HG03571 (cell line): Measurements from ENCODE around the gene SLC35A5.
"Not testable (repeated sequence)": the region's sequence is repeated elsewhere in the genome, so short reads cannot be mapped to it uniquely, and the experiment has no call there.

Experiments
- ATAC-seq: cut with Tn5 transposase; IDR thresholded peaks from one replicate; pipeline ENCODE4 v1.9.1; 2021; ENCODE audit not compliant: unreplicated experiment

Gene SLC35A5, protein sequence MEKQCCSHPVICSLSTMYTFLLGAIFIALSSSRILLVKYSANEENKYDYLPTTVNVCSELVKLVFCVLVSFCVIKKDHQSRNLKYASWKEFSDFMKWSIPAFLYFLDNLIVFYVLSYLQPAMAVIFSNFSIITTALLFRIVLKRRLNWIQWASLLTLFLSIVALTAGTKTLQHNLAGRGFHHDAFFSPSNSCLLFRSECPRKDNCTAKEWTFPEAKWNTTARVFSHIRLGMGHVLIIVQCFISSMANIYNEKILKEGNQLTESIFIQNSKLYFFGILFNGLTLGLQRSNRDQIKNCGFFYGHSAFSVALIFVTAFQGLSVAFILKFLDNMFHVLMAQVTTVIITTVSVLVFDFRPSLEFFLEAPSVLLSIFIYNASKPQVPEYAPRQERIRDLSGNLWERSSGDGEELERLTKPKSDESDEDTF

DNA sequence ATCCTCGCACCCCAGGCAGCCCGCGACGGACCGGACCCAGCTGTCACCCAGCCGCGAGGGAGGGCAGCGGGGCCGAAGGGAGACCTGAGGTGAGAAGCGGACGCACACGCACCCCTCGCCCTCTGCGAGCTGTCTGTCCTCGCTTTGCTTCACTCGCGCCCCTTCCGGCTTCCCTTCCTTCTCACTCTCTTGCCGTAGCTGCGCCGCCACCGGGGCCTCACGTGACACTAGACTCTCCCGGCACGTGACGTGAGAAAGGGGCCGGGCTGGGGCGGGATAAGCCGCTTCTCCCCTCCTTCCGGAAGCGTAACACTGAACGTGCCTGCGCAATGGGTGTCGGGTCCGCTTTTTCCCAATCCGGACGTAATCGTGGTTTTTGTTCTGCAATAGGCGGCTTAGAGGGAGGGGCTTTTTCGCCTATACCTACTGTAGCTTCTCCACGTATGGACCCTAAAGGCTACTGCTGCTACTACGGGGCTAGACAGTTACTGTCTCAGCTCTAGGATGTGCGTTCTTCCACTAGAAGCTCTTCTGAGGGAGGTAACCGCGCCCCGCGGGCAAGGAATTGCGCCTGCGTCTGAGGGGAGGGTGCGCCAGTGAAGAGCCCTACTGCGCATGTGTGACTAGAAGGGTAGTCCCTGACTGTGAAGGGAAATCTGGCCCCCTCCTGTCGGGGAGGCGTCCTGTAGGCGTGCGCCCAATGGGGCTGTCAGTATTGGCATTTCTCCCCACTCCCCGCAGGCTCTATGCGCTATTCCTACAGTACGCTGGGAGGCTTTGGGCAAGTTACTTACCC lies at the start of gene SLC35A5, which contains the start of gene ATG3:
SLC35A5 (plus strand) TSS at position 312 of the 796 bp plus-strand sequence. CDS start 1,359 bp downstream, outside the sequence.
ATG3 (minus strand) TSS at position 229 of the 796 bp plus-strand sequence. CDS start 434 bp downstream, outside the sequence.
- peak; percentile 83 for ATAC-seq

DNA sequence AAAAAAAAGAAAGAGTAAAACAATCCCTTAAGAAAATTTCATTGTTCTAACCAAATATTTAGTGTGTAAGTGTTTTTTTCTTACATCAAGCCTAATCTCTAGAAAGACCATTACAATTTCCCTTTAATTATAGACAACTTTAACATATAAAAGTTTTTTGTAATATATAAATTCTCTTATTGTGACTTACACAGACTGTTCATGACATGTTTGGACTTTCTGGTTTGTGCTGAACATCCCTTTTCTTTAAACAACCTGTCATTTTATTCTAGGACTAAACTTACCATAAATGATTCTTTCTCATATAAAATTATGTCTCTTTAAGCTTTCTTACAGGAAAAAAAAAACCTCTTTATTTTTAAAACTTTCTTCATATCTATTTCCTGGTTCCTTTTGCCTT lies 49.5 kb upstream of the SLC35A5 start:
- no peak for ATAC-seq

DNA sequence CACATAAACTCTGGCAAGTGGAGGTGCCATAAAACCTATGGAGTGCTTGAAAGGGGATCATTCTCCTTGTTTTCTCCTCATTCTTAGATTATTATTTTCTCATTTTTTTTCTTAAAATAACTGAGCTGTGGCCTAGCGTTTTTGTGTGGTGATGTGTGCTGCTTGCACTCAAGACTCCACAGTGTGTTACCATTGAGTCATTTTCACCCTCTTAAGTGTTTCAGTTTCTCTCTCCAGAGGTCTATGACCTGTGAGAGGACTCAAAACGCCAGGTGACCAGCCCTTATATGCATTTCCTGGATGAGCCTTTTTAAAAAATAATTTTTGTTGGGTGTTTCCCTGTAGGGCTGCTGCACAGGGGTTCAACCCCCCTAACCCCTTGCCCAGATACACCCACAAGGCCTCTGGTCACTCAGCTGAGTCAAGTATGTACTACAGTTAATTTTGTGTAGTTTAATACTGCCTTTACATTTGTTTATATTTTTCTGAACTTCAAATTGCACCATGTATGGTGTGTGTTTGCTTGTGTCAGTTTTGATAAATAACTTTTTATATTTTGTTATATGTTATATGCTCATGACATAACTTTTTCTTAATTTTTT lies 47.2 kb upstream of the SLC35A5 start:
- ATAC-seq: peak; percentile 99

DNA sequence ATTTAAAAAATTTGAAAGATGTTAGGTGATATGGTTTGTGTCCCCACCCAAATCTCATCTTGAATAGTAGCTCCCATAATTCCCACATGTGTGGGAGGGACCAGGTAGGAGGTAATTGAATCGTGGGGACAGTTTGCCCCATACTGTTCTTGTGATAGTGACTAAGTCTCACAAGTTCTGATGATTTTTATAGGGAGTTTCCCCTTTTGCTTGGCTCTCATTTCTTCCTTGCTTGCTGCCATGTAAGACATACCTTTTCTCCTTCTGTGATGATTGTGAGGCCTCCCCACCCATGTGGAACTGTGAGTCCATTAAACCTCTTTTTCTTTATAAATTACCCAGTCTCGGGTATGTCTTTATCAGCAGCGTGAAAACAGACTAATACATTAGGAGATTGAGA lies 42.9 kb upstream of the SLC35A5 start:
- not testable (repeated sequence) for ATAC-seq

DNA sequence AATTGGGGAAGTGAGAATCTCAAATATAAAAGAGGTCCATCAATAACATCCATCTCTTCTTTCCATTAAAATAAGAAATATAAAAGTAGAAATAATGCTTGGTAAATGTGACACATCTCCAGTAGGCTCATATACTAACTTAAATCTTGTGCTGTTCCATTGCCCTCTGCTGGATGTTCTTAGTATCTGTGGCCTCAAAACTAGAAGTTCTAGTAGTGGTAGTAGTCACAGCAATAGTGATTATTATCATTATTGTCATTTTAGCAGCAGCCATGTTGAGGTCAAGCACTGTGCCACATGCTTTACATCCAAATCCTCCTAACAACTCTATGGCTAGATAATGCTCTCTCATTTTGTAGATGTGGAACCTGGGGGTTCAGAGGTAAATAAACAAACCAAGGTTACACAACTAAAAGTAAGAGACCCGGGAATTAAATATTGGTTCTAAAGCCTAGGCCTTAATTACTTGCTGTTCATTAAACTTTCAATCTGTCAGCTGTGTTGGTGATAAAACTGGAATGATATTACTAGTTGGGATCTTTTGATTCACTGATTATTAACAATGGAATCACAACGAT lies 42.3 kb upstream of the SLC35A5 start:
- peak; percentile 35 for ATAC-seq

DNA sequence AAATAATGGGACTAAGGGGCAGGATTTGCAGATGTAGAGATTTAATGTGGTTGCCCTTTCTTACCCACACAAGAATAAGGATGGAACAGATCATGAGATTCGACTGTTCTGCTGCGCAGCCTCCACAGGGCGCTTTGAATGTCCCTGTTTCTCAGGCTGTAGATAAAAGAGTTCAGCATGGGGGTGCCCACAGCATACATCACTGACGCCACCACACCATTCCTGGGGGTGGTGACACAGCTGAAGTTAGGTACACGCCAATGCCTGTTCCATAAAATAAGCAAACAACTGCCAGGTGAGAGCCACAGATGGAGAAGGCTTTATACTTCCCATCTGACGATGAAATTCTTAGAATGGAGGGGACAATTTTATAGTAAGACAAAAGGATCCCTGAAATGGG lies 37.7 kb upstream of the SLC35A5 start:
- ATAC-seq: not testable (repeated sequence)

DNA sequence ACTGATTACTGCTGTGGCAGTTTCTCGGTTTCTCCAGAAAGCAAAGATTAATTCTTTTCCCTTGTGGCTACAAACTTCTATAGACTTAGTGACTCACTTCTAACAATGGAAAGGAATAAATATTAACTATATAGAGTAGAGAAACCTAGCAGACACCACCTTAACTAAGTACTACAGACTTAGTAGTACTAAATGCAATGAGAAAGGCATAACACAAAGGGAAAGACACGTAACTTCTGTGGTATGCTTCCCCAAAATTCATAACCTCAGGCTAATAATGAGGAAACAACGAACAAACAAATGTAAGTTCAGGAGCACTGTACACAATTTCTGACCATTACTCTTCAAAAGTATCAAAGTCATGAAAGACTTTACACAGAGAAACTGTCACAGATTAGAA lies 31.3 kb upstream of the SLC35A5 start:
- ATAC-seq: no peak

DNA sequence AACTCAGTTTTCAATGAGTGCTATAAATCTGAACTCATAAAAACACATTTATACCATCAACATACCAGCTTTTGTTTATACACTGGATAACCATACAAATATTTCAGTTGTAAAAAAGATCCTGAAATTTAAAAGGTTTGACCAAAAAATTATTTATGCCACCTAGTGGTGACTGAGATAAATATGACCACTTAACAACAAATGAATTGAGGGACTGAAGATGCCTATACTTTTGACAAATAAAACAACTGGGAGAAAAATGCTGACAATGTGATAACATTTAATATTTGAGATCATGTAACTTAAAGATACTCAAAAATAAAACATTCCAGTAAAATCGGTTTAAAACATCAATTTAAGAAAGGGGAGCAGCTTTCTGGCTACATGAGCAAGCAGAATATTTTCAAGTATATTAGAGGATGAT lies 30.5 kb upstream of the SLC35A5 start:
- ATAC-seq: no peak

DNA sequence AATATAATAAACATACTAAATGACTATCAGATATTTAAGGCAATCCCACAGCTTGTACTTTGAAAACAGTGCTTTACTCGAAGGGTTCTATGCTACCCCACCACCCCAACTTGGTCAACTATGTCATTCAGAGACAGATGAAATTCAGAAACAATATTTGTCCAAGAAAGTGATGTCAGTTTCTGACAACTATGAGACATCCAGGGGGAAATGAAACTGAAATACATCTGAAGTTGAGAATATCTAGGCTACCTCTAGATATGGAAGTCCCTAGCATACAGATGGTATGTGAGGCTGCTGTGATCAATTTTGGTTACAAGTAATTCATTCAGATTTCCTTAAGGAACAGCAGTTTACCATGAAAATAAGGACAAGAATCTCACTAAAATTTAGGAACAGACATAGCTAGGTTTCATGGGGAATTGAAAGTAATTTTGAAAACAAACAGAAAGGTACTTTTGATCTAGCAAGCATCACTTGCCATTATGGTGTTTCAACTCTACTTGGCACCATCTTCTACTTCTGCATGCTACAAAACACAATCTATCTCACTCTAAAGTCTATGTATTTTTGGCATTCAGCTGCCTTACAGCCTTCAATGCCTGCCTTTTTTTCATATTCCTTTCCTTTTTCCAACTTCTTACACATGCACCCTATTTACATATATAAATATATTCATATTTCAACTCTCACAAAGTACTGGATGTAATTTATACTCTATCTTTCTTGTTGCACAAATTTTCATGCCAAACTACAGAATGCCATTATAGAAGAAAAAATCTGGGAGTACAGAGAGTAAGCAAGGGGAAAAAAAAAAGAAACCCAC lies 21.8 kb upstream of the SLC35A5 start:
- peak; percentile 83 for ATAC-seq

DNA sequence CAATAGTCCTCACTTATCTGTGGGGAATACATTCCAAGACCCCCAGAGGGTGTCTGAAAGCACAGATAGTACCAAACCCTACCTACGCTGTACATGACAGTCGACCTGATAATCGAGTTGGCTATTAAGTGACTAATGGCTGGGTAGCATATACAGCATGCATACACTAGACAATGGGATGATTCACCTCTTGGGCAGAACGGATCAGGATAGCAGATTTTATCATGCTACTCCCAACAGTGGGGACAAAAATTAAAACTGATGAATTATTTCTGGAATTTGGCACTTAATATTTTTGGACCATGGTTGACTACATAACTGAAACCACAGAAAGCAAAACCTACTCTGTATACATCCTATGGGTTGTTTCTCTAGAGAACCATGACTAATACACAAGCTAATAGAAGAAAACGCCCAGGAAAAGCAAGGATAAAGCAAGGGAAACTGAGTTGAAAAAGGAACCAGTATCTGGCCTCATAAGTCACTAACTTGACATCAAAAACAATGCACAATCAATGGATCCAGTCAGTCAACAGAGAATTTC lies 15.6 kb upstream of the SLC35A5 start:
- ATAC-seq: no peak

DNA sequence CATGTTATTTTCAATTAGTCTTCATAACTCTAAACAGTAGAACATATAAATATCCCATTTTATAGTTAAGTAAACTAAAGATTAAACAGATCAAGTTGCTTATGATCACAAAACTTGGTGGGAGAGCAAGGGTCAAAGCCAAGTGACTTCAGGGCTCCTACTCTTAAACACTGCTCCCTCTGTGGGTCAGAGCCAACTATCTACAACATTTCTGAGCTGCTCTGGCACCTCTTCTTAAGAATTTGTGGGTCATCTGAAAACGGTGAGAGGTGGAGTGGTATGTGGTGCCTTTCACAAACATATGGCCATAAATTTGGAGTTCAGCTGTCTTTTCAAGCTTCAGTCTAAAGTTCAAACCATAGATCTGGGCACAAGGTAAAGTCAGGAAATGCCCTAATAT lies 11.0 kb upstream of the SLC35A5 start:
- ATAC-seq: no peak

DNA sequence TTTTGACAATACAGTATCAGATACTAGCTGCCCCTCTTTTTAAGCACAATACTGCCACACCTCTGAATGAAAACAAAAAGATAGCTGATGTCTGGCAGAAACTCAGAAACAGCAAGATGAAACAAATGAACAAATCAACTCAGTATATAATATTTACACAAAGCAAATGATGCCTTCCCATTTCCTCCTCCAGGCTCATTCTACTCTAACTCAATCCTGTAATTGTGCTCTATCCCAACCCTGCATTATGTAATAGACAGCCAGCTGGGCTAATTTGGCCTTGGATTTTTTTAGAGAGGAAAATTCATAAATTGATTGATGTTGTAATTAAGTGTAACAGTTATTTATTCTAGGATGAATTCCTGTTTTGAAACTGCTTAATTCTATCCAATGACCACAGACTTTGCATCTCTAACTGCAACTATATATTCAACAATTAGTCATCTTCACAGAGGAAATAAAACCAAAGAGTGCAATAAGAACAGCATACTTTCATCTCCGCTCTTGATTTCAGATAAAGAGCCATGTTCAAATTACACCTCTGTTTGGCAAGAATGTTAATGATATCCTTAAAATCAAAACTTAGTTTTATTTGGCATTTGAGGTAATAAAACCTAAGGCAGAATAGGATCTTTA lies 6.2 kb upstream of the SLC35A5 start:
- ATAC-seq: no peak

DNA sequence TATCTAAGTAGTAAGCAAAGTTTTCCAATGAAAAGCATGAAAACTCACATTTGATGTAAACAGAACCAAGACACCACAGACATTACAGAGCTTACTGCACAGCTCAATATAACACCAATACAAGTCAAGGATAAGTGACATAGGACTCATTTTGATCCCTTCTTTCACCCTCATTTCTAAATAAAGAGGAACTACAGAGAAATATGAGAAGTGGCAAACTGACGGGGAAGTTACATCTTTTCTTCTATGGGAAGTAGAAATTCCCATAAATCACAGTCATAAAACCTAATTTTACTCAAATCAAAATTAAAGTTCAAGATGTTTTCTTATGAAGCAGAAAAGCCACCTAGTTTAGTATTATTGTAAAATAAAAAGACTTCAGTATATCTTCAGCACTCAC lies 3.9 kb upstream of the SLC35A5 start:
- no peak for ATAC-seq

DNA sequence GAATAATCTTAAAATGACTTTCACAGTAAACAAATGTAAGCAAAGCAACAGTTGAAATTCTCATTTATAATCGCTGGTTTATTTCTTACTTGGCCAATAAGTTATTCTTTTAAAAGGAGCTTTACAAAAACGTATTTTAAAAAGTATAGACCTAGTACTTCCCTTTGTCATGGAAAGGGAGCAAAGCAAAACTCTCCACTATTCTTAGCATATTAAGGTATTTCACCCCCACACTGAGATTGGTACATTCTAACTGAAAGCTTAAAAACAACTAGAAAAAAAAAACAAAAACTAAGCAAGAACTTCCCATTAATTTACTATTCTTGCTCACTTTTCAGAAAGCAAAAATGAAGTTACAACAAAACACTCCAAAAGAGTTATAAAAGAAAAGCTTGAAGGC lies 1.5 kb upstream of the SLC35A5 start:
- no peak for ATAC-seq

DNA sequence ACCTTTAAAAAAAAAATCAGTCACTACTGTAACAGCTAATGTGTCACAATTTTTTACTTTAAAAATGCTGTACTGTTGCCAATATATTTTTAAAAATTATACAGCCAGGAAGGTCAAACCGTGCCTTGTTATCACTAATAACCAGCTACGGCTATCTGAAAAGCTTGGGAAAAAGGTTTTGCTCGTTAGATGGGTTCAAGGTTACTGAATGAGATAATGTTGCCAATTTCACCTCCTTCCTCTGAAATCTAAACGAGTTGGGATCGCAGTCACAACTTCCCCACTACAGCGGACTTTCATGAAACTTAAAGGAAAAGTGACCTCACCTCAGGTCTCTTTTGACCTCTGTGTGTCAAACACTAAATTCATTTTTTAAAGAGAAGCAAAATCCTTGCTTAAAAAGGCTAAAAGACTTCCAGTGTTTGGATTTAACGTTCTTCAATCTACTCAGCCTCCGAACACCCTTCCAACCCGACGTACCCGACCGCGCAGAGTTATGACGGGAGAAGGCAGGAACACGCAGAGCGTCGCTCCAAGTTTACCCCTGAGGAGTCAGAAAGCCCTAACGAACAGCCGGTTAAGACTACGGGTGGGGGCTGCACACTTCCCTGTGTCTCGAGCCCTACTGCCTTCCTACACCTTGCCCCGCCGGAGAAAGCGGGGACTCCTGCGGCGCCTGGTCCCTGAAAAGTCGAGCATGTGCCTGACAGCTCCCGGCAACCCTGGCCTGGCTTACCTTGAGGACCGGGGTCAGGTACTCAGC lies 943 bp upstream of the SLC35A5 start:
- peak; percentile 26 for ATAC-seq

DNA sequence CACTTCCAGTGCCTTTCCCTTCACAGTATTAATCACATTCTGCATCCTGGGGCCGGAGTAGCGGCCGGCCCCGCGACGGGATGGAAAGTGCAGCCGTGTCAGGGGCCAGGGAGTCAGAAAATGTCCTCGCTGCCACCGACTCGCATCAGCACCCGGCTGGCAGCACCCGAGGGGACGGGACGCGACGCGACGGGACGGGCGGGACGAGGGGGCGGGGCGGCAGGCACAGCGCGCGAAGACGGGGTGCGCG lies 436 bp upstream of the SLC35A5 start:
- peak; percentile 43 for ATAC-seq

DNA sequence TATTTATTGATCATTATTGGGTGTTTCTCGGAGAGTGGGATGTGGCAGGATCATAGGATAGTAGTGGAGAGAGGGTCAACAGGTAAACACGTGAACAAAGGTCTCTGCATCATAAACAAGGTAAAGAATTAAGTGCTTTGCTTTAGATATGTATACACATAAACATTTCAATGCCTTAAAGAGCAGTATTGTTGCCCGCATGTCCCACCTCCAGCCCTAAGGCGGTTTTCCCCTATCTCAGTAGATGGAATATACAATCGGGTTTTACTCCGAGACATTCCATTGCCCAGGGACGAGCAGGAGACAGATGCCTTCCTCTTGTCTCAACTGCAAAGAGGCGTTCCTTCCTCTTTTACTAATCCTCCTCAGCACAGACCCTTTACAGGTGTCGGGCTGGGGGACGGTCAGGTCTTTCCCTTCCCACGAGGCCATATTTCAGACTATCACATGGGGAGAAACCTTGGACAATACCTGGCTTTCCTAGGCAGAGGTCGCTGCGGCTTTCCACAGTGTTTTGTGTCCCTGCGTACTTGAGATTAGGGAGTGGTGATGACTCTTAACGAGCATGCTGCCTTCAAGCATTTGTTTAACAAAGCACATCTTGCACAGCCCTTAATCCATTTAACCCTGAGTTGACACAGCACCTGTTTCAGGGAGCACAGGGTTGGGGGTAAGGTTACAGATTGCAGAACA lies 2.5 kb downstream of the SLC35A5 start:
- not testable (repeated sequence) for ATAC-seq

DNA sequence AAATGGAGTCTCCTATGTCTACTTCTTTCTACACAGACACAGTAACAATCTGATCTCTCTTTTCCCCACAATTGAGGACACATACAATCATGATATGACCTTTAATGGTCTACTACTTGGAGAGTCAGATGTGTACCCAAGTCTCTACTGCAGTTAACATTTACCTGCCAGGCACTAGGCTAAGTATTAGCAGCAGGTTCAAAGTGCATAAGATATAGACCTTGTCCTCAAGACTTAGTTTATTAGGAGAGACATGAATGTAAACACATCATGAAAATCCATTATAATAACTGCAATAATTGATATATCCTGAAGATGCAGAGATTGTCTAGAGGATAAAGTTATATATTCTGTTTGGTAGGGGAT lies 3.1 kb downstream of the SLC35A5 start:
- ATAC-seq: no peak

DNA sequence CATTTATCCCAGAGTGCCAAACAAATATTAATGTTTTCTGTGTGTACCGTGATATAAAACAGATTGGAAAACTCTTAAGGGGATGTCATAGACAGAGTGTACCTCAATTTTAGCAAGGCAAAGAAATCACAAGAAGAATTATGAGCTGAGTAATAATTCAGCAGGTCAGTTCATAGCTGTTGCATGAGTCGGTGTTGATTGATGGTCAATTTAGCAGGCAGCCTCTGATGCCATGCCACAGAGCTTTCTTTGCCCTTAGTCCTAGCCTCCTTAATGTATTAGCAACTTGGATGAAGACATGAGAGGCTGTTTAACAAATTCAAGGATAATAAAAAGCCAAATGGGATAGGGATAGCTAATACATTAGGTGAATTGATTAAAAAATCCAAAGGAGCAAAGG lies 6.8 kb downstream of the SLC35A5 start:
- no peak for ATAC-seq
